ENCODE data around the gene SNAPC4.

The SNAPC4 gene

DNA sequence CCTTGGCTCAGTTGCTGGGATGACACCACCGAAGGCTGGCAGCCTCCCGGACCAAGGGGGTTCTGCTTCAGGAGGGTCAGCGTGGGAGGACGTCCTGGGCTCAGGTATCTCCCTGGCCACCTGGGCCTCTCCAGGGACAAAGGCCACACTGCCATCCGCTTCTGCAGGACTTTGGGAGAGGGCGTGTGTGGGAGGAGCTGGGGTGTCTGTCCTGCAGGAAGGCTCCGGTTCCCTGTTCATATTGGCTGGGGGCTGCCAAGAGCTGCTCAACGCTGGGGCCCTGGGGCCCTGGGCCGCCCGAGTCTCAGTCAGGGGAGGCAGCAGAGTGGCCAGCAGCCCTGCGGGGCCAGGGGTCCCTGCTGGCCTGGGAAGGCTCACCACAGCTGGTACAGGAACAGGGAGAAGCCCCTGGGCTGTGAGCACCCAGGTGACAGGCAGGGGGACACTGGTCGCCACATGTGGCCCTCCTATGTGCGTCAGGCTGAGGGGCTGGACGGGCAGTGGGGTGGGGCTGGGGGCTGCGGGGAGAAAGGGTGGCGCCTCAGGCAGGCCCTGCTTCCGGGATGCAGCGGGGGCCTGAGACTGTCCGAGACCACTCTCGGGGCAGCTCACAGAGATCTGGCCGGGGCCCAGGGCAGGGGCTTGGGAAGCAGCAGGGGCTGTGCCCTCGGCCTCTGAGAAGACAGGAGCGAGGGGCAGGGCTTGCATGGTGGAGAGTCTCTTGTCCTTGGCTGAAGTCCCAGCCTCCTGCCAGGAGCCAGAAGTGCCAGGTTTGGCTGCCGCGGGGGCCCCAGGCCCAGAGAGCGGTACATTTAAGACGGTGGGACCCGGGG is 21.6 kb downstream of the SNAPC4 start:
- TF ChIP-seq, protein P1, sequence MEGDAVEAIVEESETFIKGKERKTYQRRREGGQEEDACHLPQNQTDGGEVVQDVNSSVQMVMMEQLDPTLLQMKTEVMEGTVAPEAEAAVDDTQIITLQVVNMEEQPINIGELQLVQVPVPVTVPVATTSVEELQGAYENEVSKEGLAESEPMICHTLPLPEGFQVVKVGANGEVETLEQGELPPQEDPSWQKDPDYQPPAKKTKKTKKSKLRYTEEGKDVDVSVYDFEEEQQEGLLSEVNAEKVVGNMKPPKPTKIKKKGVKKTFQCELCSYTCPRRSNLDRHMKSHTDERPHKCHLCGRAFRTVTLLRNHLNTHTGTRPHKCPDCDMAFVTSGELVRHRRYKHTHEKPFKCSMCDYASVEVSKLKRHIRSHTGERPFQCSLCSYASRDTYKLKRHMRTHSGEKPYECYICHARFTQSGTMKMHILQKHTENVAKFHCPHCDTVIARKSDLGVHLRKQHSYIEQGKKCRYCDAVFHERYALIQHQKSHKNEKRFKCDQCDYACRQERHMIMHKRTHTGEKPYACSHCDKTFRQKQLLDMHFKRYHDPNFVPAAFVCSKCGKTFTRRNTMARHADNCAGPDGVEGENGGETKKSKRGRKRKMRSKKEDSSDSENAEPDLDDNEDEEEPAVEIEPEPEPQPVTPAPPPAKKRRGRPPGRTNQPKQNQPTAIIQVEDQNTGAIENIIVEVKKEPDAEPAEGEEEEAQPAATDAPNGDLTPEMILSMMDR (IDR thresholded peaks at IDR 0.05), result no peak
- no peaks in the 10 kb centered on the region for H3K27me3 ChIP-seq (ENCODE audit: control insufficient read depth, insufficient read depth, low read length)
- H3K9me3 ChIP-seq (ENCODE audit: control insufficient read depth, low read length), result no peaks in the 10 kb centered on the region
- no peak overlapping the region for H3K27ac ChIP-seq
- no peaks in the 10 kb centered on the region for H3K79me2 ChIP-seq
- no peak overlapping the region for H3K4me3 ChIP-seq (ENCODE audit: low read depth, low read length)
- no peaks in the 10 kb centered on the region for H3K4me1 ChIP-seq
- H3K36me3 ChIP-seq (ENCODE audit: control insufficient read depth, insufficient read depth, low read length), result no peaks in the 10 kb centered on the region
- no peak overlapping the region for H2AFZ ChIP-seq
- H3K4me2 ChIP-seq (ENCODE audit: low read length), result no peak overlapping the region
- no peak overlapping the region for H3K9ac ChIP-seq

DNA sequence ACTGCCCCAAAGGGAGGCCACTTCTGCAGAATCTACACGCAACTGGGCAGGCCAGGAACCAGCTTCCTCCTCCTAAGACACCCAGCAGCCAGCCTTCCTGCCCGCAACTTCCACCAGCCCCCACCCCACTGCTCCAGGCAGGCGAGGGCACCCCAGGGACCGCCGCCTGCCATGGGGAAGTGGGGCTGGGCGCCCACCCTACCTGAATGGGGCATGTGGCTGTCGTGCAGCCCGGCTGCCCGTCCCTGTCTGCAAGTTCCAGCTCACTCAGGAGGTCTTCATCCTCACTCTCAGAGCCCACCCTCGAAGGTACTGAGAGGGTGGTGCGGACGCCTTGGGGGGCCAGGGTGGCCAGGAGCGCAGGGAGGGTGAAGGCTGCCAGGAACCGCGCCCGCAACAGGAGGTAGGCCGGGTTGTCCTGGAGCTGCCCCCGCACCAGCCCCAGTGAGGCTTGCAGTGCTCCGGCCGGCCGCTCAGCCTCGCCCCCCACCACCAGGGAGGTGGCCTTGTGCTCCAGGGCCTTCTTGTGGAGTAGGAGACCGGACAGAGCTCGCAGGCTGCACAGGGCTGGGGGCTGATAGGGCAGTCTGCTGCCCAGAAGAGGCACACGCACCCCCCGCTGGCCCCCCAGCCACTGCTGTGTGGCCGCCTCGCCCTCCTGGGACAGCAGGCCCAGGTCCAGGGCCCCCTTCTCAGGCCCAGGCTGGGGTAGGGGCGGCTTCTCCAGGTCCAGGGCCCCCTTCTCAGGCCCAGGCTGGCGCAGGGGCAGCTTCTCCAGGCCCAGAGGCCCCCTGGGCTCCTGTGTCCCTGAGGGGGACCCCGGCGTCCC is 22.4 kb downstream of the SNAPC4 start:
- Histone ChIP-seq H3K27me3 (ENCODE audit: control insufficient read depth, insufficient read depth, low read length) (no peaks in the 10 kb centered on the region), H3K4me2 (ENCODE audit: low read length) (no peak overlapping the region), H3K4me3 (ENCODE audit: low read depth, low read length) (no peak overlapping the region), H3K9ac (no peak overlapping the region), H3K4me1 (no peaks in the 10 kb centered on the region), H3K79me2 (no peaks in the 10 kb centered on the region), H3K36me3 (ENCODE audit: control insufficient read depth, insufficient read depth, low read length) (no peaks in the 10 kb centered on the region), H3K9me3 (ENCODE audit: control insufficient read depth, low read length) (no peaks in the 10 kb centered on the region), H3K27ac (no peak overlapping the region), H2AFZ (no peak overlapping the region)
- TF ChIP-seq, protein P1 (IDR thresholded peaks at IDR 0.05), result no peak

DNA sequence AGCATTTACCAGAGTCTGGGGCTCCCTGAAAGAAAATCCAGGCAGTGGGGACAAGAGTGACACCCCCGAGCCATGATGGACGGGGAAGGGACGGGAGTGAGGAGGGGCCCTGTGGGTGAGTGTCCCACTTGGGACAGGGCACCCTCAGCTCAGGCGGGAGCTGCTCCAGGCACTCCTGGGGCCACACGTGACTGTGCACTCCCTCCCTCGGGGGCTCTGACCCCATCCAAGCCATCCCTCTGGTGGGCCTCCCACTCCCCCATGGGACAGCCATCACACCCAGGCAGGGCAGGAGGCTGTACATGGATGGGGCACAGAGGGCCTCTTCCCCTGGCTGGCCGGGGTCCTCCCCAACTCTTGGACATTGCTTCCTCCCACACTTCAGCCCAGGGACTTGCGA is 23.5 kb downstream of the SNAPC4 start:
- no peaks in the 10 kb centered on the region for H3K27me3 ChIP-seq (ENCODE audit: control insufficient read depth, insufficient read depth, low read length)
- H3K36me3 ChIP-seq (ENCODE audit: control insufficient read depth, insufficient read depth, low read length), result no peaks in the 10 kb centered on the region
- no peak overlapping the region for H3K9ac ChIP-seq
- H2AFZ ChIP-seq, result no peak overlapping the region
- H3K9me3 ChIP-seq (ENCODE audit: control insufficient read depth, low read length), result no peaks in the 10 kb centered on the region
- H3K79me2 ChIP-seq, result no peaks in the 10 kb centered on the region
- H3K4me2 ChIP-seq (ENCODE audit: low read length), result no peak overlapping the region
- TF ChIP-seq, protein P1 (IDR thresholded peaks at IDR 0.05), result no peak
- no peak overlapping the region for H3K4me3 ChIP-seq (ENCODE audit: low read depth, low read length)
- no peak overlapping the region for H3K27ac ChIP-seq
- peaks cover 3% of the 10 kb centered on the region for H3K4me1 ChIP-seq

DNA sequence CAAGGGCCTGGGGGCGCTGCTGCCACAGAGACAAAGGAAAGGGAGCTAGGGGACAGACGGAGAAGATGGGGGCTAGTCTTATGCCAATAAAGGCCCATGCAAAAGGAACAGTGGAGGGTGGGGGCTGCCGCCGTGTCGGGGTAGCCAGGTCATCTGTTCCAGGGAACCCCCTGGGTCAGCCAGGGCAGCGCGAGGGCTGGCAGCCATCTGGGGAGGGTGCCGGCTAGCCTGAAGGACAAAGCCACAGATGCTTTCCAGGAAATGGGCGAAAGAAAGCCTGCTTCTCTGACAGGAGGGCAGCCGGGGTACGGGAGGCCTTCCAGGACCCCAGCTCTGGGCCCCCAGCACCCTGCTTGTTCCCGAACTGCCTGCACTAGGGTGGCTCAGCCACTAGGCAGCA is 24.9 kb downstream of the SNAPC4 start:
- no peak overlapping the region for H3K4me2 ChIP-seq (ENCODE audit: low read length)
- H3K9me3 ChIP-seq (ENCODE audit: control insufficient read depth, low read length), result no peaks in the 10 kb centered on the region
- H3K4me3 ChIP-seq (ENCODE audit: low read depth, low read length), result no peak overlapping the region
- H2AFZ ChIP-seq, result no peak overlapping the region
- no peak overlapping the region for H3K27ac ChIP-seq
- H3K79me2 ChIP-seq, result no peaks in the 10 kb centered on the region
- TF ChIP-seq, protein P1 (IDR thresholded peaks at IDR 0.05), result no peak
- peaks cover 7% of the 10 kb centered on the region for H3K4me1 ChIP-seq
- H3K9ac ChIP-seq, result no peak overlapping the region
- H3K27me3 ChIP-seq (ENCODE audit: control insufficient read depth, insufficient read depth, low read length), result no peaks in the 10 kb centered on the region
- no peaks in the 10 kb centered on the region for H3K36me3 ChIP-seq (ENCODE audit: control insufficient read depth, insufficient read depth, low read length)
